HepG2 (cell line): ENCODE data around the gene SH2D3C. TPM values are rescaled to one million over a fixed set of nuclear protein-coding genes. Genes with fewer than 3 reads are reported as not detected.

Experiments
- CBX1 ChIP-seq: IDR thresholded peaks from one replicate; pipeline ENCODE4 v1.6.1; 2016; ENCODE audit warnings: antibody characterized with exemption, low read depth
- CCAR2 ChIP-seq: fragments of 200-400 bp; formaldehyde crosslinking; optimal IDR thresholded peaks from 2 replicates; pipeline ENCODE3; 2018; ENCODE audit warnings: low read depth, mild to moderate bottlenecking, low read length, moderate library complexity
- ERF ChIP-seq: IDR thresholded peaks from 2 replicates; pipeline ENCODE4 v1.6.1; 2018; ENCODE audit warnings: missing biosample characterization, missing genetic modification reagents
- ETV5 ChIP-seq: IDR thresholded peaks from 2 replicates; pipeline ENCODE4 v1.6.1; 2018; ENCODE audit warnings: missing biosample characterization, missing genetic modification reagents, inconsistent platforms, borderline replicate concordance
- GATAD2A ChIP-seq: IDR thresholded peaks from 2 replicates; pipeline ENCODE4 v1.6.1; 2016
- HHEX ChIP-seq: IDR thresholded peaks from 2 replicates; pipeline ENCODE4 v1.6.1; 2016; ENCODE audit warnings: control low read depth
- HIVEP1 ChIP-seq: sonication (generic); formaldehyde crosslinking; IDR thresholded peaks from 2 replicates; pipeline ENCODE4 v1.4.0; 2020; ENCODE audit warnings: mild to moderate bottlenecking, missing genetic modification reagents
- HMG20A ChIP-seq: IDR thresholded peaks from 2 replicates; pipeline ENCODE4 v1.6.1; 2016; ENCODE audit warnings: borderline replicate concordance
- POLR2G ChIP-seq: fragments of 200-400 bp; formaldehyde crosslinking; IDR thresholded peaks from 2 replicates; pipeline ENCODE4 v1.6.1; 2018; ENCODE audit warnings: mild to moderate bottlenecking, low read depth, low read length, moderate library complexity
- PRMT3 ChIP-seq: sonication (generic); formaldehyde crosslinking; IDR thresholded peaks from 2 replicates; pipeline ENCODE4 v1.8.1; 2022; ENCODE audit warnings: low read depth, mild to moderate bottlenecking, moderate library complexity, missing genetic modification reagents, borderline replicate concordance
- SP2 ChIP-seq: sonication (generic); formaldehyde crosslinking; IDR thresholded peaks from 2 replicates; pipeline ENCODE4 v1.5.1; 2020; ENCODE audit warnings: mild to moderate bottlenecking, missing genetic modification reagents
- TBX2 ChIP-seq: sonication (generic); formaldehyde crosslinking; IDR thresholded peaks from 2 replicates; pipeline ENCODE4 v1.5.0; 2020; ENCODE audit warnings: missing genetic modification reagents, mild to moderate bottlenecking, borderline replicate concordance
- TBX3 ChIP-seq: fragments of 450-650 bp; IDR thresholded peaks from 2 replicates; pipeline ENCODE4 v1.6.1; 2017; ENCODE audit warnings: antibody characterized with exemption, mild to moderate bottlenecking, inconsistent platforms, borderline replicate concordance
- TEAD2 ChIP-seq: sonication (generic); formaldehyde crosslinking; IDR thresholded peaks from 2 replicates; pipeline ENCODE4 v1.9.0; 2021; ENCODE audit warnings: missing genetic modification reagents
- ZIK1 ChIP-seq: sonication (generic); formaldehyde crosslinking; IDR thresholded peaks from 2 replicates; pipeline ENCODE4 v1.5.0; 2020; ENCODE audit warnings: mild to moderate bottlenecking, low read depth, missing genetic modification reagents, borderline replicate concordance
- ZNF234 ChIP-seq: sonication (generic); formaldehyde crosslinking; conservative IDR thresholded peaks from 2 replicates; pipeline ENCODE4 v1.5.1; 2020; ENCODE audit warnings: mild to moderate bottlenecking, missing genetic modification reagents
- ZNF446 ChIP-seq: sonication (generic); formaldehyde crosslinking; IDR thresholded peaks from 2 replicates; pipeline ENCODE4 v1.5.0; 2020; ENCODE audit warnings: mild to moderate bottlenecking, missing genetic modification reagents
- ZNF530 ChIP-seq: sonication (generic); formaldehyde crosslinking; IDR thresholded peaks from 2 replicates; pipeline ENCODE4 v1.5.0; 2020; ENCODE audit warnings: low read depth, mild to moderate bottlenecking, missing genetic modification reagents
- ZNF564 ChIP-seq: sonication (generic); formaldehyde crosslinking; IDR thresholded peaks from 2 replicates; pipeline ENCODE4 v1.8.1; 2023; ENCODE audit warnings: mild to moderate bottlenecking, missing genetic modification reagents
- ZNF574 ChIP-seq: sonication (generic); formaldehyde crosslinking; IDR thresholded peaks from 2 replicates; pipeline ENCODE4 v1.4.0; 2020; ENCODE audit warnings: missing genetic modification reagents
- ZNF678 ChIP-seq: sonication (generic); formaldehyde crosslinking; IDR thresholded peaks from 2 replicates; pipeline ENCODE4 v1.4.0; 2020; ENCODE audit warnings: mild to moderate bottlenecking, missing genetic modification reagents
- ZSCAN20 ChIP-seq: sonication (generic); formaldehyde crosslinking; IDR thresholded peaks from 2 replicates; pipeline ENCODE4 v1.4.0; 2020; ENCODE audit warnings: missing genetic modification reagents, mild to moderate bottlenecking, borderline replicate concordance
- polyA plus RNA-seq, 8 experiments: library from polyadenylated mRNA; depleted of rRNA in 3 of 8; stranded (reverse) in 7 of 8; unstranded in 1 of 8; fragments of >200 nt; fragmentation: Illumina TruSeq in 4 of 8; extraction: Trizol in 4 of 8; gene quantifications; 2 replicates each; pipeline versions ENCODE4 v1.2.1 to v1.2.3, GENCODE V29; 2011 to 2016; ENCODE audit warnings: low read depth in 4 of 8, missing spikeins in 1 of 8, mixed read lengths in 1 of 8; ENCODE audit not compliant: insufficient read depth in 1 of 8
- total RNA-seq, 5 experiments: library from RNA; depleted of rRNA; stranded (reverse); fragments of >200 nt; fragmentation: Illumina TruSeq; extraction: Trizol; gene quantifications; 2 replicates each; pipeline ENCODE4 v1.2.3, GENCODE V29; 2016; ENCODE audit warnings: low read depth in 1 of 5
- TF ChIP-seq, protein P1 (sequence below): IDR thresholded peaks from 2 replicates; pipeline ENCODE4 v1.6.1; 2016; ENCODE audit warnings: low read depth, missing genetic modification reagents, missing compliant biosample characterization
- TF ChIP-seq, protein P2 (sequence below): sonication (generic); formaldehyde crosslinking; IDR thresholded peaks from 2 replicates; pipeline ENCODE4 v1.5.1; 2020; ENCODE audit warnings: missing genetic modification reagents, mild to moderate bottlenecking, borderline replicate concordance

Gene SH2D3C
- total and polyA plus RNA-seq, 2 of the 13 experiments (the other 11 are each of a cell fraction or from before 2014, with no cell fraction given), result not detected

DNA sequence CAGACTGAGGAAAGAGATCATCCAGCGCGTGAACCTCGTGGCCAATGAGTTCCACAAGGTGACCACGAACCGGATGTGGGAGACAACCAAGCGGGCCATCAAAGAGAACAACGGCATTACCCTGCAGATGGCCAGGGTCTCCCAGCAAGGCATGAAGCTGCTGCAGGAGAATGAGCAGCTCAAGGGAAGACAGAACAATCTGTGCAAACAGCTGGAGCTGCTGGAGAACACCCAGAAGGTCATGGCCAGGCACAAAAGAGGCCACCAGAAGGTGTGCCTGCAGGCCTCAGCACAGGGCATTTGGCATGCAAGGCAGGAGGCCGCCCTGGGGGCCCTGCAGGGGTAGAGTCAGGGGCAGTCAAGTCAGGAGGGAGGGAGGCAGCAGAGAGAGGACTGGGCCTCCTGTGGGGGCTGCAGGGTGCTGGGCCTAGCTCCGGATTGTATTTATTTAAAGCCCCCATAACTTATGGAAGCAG lies 67.2 kb downstream of the SH2D3C start (continued):
- TF ChIP-seq, protein P1, sequence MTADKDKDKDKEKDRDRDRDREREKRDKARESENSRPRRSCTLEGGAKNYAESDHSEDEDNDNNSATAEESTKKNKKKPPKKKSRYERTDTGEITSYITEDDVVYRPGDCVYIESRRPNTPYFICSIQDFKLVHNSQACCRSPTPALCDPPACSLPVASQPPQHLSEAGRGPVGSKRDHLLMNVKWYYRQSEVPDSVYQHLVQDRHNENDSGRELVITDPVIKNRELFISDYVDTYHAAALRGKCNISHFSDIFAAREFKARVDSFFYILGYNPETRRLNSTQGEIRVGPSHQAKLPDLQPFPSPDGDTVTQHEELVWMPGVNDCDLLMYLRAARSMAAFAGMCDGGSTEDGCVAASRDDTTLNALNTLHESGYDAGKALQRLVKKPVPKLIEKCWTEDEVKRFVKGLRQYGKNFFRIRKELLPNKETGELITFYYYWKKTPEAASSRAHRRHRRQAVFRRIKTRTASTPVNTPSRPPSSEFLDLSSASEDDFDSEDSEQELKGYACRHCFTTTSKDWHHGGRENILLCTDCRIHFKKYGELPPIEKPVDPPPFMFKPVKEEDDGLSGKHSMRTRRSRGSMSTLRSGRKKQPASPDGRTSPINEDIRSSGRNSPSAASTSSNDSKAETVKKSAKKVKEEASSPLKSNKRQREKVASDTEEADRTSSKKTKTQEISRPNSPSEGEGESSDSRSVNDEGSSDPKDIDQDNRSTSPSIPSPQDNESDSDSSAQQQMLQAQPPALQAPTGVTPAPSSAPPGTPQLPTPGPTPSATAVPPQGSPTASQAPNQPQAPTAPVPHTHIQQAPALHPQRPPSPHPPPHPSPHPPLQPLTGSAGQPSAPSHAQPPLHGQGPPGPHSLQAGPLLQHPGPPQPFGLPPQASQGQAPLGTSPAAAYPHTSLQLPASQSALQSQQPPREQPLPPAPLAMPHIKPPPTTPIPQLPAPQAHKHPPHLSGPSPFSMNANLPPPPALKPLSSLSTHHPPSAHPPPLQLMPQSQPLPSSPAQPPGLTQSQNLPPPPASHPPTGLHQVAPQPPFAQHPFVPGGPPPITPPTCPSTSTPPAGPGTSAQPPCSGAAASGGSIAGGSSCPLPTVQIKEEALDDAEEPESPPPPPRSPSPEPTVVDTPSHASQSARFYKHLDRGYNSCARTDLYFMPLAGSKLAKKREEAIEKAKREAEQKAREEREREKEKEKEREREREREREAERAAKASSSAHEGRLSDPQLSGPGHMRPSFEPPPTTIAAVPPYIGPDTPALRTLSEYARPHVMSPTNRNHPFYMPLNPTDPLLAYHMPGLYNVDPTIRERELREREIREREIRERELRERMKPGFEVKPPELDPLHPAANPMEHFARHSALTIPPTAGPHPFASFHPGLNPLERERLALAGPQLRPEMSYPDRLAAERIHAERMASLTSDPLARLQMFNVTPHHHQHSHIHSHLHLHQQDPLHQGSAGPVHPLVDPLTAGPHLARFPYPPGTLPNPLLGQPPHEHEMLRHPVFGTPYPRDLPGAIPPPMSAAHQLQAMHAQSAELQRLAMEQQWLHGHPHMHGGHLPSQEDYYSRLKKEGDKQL (CRISPR knock-in tag), result no peak
- no peak for TF ChIP-seq SP2 (CRISPR knock-in tag)
- TF ChIP-seq GATAD2A, result peak; percentile 43; the same call in 1 of the 2 replicates
- TF ChIP-seq ZNF530 (CRISPR knock-in tag), result no peak
- no peak for TF ChIP-seq TEAD2 (CRISPR knock-in tag)
- no peak for TF ChIP-seq POLR2G
- no peak for TF ChIP-seq CCAR2
- no peak for TF ChIP-seq ZNF564 (CRISPR knock-in tag)
- no peak for TF ChIP-seq HIVEP1 (CRISPR knock-in tag)
- TF ChIP-seq HMG20A (CRISPR knock-in tag), result peak; percentile 35; the same call in 1 of the 2 replicates
- TF ChIP-seq ETV5 (CRISPR knock-in tag), result 0 out of 2 replicates have a peak, but pooled peaks have one; percentile 62
- no peak for TF ChIP-seq ZIK1 (CRISPR knock-in tag)
- TF ChIP-seq ZSCAN20 (CRISPR knock-in tag), result no peak
- TF ChIP-seq ERF, result no peak
- TF ChIP-seq CBX1, result no peak
- TF ChIP-seq, protein P2, sequence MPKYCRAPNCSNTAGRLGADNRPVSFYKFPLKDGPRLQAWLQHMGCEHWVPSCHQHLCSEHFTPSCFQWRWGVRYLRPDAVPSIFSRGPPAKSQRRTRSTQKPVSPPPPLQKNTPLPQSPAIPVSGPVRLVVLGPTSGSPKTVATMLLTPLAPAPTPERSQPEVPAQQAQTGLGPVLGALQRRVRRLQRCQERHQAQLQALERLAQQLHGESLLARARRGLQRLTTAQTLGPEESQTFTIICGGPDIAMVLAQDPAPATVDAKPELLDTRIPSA (CRISPR knock-in tag), result no peak
- TF ChIP-seq TBX3, result no peak
- no peak for TF ChIP-seq ZNF574 (CRISPR knock-in tag)
- no peak for TF ChIP-seq ZNF446 (CRISPR knock-in tag)
- TF ChIP-seq PRMT3, result no peak
- TF ChIP-seq ZNF234, result no peak
- no peak for TF ChIP-seq HHEX (CRISPR knock-in tag)
- no peak for TF ChIP-seq TBX2 (CRISPR knock-in tag)
- no peak for TF ChIP-seq ZNF678 (CRISPR knock-in tag)
